HCEC 1CT (cell line): ENCODE data around the gene TBC1D16.
"Not testable (repeated sequence)": the region's sequence is repeated elsewhere in the genome, so short reads cannot be mapped to it uniquely, and the experiment has no call there.

Source experiments
- DNase-seq: peaks from one replicate; pipeline ENCODE4 v3.0.0-alpha.2; 2017

TBC1D16 gene

DNA sequence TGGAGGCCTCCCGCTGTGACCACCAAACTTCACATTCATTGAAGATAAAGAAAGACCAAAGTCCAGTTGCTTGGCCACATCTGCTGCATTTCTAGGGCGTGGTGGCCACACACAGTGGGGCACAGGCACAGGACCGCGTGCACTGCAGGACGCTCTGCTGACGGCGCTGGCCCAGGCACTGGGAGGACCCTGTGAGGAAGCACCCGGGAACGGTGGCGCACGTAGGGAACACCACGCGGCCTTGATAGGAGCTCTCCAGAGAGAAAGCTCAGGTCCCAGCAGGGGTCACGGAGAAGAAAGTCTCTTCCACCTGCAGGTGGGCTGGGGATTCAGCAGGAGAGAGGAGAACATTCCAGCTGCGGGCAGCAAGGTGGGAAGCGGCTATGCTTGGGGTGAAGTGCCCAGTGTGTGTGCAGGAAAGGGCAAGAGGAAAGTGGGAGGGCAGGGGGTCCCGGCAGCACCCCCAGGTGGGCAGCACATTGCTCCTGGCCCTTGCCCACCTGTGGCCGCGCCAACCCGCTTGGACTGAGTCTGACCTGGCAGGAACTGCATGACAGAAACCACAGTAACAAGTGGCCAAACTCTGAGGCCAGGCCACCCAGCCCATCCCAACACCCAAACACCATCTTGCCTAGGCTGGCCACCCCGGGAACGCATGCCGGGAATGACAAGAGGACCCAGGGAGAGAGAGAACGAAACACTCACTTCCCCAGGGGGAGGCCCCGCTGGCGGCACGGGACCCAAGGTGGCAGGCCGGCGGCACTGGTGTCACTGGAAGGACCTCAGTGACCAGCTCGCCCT is 32.8 kb downstream of the TBC1D16 start:
- no peak for DNase-seq

DNA sequence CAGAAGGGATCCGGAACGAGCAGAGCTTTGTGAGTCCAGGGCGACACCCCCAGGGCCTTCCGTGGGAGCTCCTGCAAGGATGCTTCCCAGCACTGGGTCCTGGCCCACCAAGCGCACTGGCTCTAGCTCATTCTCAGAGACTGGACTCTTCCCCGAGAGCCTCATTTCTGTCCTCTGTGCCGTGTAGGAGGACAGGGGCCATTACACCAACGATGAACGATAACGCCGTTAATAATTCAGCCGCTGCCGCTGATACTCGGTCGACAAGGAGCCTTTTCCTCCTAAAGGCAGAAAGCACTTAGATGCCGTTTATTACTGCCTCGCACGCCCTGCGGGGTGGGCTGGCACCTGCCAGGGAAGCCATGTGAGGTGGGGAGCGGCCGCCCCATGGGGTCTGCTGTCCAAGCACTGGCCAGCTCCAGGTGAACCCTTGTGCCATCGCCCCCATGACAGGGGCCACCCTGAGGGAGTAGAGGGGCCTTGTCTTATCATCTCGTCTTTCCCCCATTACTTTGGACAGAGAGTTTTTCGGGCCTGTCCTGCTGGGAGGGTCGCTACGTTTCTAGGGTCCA is 33.5 kb downstream of the TBC1D16 start:
- no peak for DNase-seq

DNA sequence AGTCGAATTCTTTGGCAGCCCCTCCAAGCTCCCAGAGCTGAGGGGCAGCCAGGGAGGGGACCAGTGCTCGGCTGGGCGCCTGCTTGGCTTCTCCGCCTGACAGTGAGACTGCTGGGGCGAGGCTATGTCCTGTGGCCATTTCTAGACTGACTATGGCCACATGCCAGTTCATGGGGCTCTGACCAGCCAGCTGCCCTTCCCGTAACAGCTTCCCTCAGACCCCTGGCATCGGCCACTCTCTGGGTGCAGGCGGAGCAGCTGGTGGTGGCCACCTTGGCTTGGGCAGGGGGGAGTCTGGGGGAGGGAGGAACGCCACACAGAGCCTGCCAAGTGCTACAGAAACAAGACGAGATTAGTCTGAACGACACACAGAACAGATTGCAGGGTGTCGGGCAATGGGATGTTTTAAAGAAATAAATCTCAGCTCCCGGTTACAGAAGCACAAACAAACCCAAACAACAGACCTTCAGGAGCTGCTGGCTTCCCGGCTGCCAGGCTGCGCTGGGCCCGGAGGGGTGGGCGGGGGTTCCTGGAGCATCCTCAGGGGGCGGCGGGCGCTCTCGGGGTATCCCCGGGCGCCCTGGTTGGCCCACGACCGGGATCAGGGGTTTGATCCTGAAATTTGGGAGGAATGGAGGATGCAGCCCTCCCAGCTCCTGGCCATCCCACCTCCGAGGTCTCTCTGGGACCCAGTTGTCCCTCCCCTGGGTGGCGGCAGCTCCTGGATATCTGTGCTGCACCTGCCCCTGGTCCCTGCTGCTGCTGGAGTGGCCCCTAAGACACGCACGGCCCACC is 34.5 kb downstream of the TBC1D16 start:
- DNase-seq: no peak

DNA sequence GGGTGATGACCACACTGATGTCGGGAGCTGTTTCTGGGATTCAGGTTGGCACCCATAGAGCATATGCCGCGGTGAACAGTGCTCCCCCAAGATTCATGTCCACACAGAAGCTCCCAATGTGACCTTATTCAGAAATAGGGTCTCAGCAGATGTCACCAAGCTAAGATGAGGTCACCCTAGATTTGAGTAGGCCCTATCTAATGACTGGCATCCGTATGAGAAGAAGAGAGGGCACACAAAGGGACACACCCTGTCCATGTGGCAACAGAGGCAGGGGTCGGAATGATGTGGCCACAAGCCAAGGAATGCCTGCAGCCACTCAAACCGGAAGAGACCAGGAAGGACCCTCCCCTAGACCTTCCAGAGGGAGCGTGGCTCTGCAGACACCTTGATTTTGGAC is 35.5 kb downstream of the TBC1D16 start:
- DNase-seq: no peak

DNA sequence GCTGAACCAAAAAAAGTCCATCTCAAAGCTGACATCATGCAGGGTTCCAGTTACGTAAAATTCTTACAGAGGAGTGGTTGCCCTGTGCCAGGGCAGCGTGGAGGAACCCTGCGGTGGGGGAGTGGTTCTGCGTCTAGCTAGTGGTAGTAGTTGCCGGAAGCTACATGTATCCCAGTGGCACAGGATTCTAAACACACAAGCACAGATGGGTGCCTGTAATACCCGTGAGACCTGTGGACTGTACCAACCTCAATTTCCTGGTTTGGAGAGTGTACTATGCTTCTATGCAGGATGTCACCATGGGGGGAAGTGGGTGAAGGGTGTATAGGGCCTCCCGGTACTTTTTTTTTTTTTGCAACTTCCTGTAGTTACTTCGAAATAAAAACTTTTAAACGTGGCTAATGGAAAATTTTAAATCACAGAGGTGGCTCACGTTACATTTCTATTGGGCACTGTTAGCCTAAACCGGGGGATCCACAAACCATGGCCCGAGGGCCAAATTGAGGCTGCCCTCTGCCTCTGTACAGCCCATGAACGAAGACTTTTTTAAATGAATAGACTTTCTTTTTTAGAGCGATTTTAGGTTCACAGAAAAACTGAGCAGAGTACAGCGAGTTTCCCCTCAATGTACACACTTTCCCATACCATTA is 38.5 kb downstream of the TBC1D16 start:
- DNase-seq: no peak

DNA sequence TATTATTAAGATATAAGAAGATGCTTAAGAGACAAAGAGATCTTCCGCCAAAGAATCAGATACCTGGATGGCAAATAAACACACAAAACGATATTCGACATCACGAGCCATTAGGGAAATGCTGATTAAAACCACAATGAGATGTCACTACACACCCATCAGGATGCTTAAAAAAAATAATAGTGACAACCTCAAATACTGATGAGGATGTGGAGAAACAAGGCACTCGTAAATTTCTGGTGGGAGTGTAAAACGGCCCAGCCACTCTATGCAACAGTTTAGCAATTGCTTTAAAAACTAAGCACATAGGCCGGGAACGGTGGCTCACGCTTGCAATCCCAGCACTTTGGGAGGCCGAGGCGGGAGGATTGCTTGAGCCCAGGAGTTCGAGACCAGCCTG is 39.4 kb downstream of the TBC1D16 start:
- DNase-seq: no peak

DNA sequence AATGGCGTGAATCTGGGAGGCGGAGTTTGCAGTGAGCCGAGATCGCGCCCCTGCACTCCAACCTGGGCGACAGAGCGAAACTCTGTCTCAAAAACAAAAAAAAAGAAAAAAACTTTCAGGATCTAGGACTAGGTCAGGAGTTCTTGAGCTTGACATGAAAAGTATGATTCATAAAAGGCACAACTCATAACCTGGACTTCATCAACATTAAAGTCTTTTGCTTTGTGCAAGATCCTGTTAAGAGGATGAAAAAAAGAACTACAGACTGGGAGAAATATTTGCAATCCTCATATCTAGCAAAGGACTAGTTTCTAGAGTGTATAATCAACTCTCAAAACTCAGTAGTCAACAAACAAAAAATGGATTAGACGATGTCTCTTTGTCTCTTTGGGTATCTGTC is 40.0 kb downstream of the TBC1D16 start:
- peak; percentile 16 for DNase-seq

DNA sequence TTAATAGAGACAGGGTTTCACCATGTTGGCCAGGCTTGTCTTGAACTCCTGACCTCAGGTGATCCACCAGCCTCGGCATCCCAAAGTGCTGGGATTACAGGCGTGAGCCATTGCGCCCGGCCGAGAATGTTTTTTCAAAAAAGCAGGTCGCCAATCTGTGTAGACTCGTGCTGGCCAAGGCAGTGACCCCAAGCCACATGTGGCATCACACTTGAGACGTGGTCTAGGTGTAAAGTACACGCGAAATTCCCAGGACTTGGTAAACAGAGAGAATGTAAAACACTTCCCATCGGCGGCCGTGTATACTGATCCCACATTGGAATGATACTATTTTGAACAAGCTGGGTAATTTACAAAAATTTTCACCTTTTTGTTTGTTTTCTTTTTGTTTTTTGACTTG is 41.1 kb downstream of the TBC1D16 start:
- DNase-seq: no peak

DNA sequence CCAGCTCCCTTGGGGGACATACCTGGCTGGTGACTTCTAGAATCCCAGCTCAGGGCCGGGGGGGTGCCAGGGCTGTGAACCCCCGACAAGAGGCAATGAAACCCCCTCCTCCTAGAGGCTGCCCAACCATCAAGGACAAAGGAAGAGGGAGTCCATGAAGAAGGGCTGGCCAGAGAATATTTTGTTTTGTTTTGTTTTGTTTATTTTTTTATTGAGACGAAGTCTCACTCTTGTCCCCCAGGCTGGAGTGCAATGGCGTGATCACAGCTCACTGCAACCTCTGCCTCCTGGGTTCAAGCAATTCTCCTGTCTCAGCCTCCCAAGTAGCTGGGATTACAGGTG is 41.5 kb downstream of the TBC1D16 start:
- not testable (repeated sequence) for DNase-seq

DNA sequence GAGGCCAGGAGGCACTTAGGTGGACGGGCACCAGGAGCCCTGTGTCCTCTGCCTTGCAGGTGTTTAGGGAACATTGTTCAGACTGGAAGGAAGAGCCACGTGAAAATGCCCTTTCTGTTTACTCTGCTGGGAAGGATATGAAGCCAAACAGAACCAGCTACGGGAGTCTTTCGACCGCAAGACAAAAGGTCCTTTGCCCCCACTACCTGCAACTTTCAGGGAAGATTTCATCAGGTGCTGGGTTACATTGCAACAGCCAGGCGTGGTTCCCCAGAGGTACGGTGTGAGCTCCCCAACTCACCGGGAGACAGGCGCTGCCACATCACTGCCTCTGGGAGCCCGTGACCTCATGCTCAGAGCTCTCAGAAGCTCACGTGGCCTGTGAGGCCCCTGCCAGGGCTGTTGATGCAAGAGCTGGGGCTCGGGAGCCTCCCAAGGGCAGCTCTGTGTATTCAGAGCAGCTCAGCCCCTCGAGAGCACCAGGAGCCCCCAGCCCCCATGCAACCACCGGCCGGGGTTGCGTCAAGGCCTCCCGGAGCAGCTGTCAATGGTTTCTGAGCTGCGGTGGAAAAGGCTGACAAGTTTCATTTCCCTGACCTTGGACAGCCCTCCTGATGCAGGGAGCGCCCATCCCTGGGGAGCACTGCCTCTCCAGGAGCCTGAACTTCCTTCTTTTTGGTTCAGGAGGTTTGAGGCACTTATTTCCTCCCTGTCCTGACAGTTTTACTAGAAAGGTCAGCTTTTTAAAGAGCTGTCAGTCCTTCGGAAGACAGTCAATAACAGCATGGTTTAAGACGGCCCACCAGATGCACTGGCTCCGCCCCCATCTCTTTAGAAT is 42.1 kb downstream of the TBC1D16 start:
- DNase-seq: peak; percentile 83

DNA sequence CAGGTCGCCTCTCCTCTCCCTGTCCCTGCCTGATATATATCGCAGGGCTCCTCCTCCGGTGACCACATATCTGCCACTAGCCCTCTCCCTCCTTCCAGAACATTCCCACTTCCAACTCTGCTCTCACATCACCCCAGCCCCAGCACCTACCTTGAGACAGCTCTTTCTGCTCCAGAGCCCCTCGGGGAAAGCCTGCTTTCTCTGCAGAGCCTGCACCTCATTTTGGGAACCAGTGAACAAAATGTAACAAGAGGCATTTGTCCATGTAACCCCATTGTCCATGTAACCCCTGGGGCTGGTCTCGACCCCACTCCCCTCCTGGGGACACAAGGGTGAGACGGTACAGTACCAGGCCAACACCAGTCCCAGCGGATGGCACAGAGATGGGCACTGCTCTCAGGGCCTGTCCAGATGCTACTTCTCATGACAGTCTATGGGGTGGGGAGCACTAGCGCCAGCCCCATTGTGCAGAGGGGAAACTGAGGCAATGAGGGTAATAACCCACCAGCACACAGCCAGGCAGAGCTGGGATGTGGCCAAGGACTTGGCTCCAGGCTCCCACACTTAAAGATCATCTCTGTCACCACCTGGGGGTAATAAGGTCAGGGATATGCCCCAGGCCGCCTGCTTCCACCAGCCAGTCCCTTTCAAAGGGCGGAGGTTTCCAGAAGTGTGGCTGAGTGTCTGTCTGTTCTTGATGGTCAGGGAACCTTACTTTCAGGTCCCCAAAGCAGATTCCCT is 42.9 kb downstream of the TBC1D16 start:
- DNase-seq: no peak

DNA sequence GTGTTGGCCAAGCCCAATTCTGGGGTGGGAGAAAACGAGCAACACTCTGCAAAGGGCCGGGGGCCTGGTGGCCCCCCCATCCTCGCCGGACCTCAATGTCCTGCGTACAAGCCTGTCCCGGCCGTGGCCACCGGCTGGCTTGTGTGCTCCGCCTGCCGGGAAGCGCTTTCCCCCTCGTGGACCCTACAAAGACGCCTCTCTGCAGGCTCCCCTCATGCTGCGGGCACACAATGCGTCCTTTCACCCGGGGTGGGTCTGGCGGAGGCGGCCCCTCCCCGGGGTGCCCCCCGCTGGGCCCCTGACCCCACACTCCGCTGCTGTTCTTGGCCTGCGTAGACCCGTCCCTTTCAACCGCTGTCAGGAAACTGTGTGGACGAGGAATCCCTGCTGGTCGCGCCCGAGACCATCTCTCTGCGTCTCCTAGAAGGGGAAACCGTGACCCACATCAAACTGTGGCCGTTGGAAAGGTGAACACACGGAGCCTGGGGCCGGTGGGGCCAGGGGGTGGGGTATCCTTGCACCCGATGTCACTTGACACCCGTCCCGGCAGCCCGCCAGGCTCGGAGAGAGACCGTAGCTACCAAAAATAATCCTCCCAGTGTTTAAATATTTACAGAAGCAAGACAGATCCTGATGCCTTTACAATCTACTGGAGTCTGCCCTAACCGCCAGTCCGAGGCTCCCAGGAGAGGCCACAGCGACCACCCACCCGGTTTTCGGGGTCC is 43.6 kb downstream of the TBC1D16 start:
- DNase-seq: no peak

DNA sequence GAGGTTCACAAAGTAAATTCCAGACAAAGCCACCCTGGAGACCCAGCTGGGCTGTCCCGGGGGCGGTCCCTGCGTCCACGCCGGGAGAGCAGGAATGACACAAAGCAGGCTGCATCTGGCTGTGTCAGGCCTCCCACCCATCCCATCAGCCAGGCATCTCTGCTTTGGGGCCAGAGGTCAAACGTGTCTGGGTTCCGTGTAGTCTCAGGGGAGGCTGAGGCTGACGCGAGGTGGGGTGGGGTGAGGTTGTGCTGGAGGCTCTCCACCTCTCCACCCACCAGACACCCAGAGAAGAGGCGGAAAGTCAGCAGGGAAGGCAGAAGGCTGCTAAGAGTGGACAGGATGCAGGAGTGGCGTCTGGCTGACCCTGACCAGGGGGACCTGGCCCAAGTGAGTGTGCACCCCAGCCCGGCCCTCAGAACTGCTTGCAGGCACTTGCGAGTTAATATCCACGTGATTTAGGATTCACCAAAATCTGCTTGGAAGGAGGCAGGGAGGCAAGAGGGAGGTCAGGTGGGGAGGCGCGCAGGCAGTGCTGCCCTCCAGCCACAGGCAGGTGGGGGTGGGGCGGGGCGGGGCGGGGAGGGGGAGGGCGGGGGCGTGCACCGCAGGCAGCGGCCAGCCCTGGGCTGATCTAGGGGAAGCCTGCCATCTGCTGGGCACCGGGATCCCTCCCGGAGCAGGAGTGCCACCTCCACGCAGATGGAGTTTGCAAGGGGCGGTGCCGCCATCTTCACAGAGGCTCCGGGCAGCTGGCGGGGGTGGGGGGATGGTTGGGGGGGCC is 44.3 kb downstream of the TBC1D16 start:
- DNase-seq: peak; percentile 69

DNA sequence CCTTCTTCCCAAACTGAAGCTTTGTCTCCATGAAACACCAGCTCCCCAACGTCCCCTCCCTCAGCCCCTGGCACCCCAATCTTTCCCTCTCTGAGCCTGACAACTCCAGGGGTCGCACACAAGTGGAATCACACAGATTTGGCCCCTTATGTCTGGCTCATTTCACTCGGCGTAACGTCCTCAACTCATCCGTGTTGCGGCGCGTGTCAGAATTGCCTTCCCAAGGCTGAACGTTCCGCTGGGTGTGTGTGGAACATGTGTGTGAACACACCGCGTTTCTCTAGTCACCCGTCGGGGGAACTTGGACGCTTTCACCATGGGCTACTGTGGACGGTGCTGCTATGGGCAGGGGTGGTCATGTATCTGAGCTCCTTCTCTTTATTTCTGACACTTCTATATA is 45.0 kb downstream of the TBC1D16 start:
- no peak for DNase-seq

DNA sequence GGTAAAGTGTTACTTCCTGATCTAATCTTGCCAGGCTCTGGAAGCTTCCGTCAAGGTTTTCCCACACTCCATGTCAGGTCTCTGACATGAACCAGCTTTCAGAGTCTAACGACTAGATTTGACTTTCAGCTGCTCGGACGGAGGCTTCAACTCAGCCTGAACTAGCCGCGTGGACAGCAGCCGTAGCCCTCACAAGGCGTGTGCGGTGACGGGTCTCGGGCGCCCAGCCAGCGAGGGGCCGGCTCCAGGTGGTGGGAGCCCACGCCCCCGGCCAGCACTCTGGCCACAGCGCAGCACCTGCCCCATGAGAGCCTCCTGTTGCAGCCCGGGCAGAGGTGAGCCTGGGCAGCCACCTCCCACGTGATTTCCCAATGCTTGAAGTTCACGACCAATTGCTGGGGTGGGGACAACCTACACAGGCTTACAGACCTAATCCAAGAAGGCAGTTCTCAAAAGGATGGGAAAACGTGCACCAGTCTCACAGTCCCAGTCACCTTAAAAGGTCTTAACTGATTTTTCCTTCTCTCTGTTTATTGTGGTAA is 45.5 kb downstream of the TBC1D16 start:
- DNase-seq: no peak

DNA sequence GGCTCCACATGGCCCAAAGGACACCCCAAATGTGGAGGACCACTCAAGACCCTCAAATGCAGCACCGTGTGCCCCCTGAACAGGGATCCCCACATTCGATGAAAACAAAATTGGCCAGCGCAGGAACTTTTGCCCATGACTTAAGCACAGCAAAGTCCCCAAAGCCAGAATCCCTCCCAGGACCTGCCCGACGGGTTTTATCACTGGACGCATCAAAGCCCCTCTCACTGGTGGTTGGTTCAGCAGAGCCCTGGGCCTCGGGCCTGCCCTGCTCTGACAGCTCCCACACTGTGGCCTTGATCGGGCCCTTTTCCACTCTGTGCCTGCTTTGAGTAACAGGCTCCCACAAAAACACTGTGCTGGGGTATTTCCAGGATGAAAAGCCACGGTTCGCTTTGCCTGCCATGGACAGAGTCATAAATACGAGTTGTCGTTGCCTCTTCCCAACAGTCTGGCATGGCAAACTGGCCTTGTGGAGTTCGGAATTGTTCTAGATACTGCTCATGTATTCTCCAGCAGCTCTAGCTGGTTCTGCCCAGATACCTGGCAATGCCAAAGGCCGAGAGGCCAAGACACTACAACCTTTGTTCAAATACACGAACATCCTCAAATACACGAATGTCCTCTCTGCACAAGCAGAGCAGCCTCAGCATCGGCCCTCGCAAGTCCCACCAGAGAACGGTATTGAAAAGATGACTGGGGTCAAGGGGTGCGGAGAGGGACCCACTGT is 46.4 kb downstream of the TBC1D16 start:
- DNase-seq: no peak

DNA sequence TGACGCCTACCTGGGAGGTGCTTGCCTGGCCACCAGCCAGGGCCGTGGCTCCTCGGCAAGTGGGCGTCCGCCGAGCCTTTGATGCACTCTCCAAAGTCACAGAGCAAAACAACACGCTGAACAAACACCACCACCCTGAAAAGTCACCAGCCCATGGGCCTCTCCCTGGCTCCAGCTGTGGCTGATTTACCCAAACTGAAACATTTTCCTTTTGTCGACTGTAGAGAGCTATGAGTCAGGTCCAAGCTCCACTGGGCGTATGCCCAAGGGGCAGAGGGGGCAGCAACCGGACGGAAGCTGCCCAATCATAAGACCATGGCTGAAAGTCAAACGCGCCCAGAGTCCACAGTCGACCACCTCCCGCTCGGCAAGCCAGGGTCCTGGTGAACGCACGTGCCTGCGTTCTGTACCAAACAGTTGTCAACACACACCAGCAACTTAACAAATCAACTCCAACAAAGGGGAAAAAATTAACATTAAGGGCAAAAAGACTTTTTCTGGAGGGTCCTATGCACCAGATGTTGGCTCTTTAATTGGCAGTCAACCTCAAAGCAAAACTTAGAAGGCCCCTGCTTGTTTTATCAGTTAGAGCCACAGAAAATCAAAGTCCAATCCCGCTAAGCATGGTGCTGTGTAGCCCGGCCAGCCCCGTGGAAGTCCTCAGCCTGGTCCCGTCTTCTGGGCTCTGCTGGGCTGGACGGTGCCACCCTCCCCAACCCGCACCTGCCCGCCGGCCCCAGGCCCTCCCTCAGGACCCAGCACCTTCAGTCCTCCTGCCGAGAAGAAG is 47.3 kb downstream of the TBC1D16 start:
- DNase-seq: peak; percentile 81

DNA sequence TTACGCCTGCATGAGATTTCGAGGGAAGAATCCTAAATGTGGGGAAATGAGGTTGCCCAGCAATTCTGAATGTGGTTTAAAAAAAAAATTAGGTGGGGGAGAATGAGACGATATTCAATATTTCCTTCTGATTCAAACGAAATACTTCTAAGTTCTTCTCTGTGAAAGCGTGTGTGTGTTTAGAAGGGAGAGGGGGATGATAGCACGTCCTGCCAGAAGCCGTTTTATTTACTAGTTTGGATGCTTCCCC is 47.8 kb downstream of the TBC1D16 start:
- DNase-seq: no peak
